ENCODE data around the gene UNC45A.

UNC45A gene

GRCh38 chr15:90986790-90987507, 51.9 kb downstream of the UNC45A start:
- Histone ChIP-seq H3K27ac (ENCODE audit: insufficient read depth, low read length, poor library complexity, severe bottlenecking) (no peak overlapping the region), H3K4me1 (ENCODE audit: control insufficient read depth, insufficient read depth, low read length, poor library complexity, severe bottlenecking) (no peaks in the 10 kb centered on the region), H3K27me3 (replicated peaks; ENCODE audit: control insufficient read depth, insufficient read depth, low read length, poor library complexity, severe bottlenecking) (no peaks in the 10 kb centered on the region), H3K4me3 (ENCODE audit: insufficient read depth, low read depth, low read length, poor library complexity, severe bottlenecking) (no peak overlapping the region), H3K9me3 (ENCODE audit: control insufficient read depth, low read length) (no peaks in the 10 kb centered on the region), H3K36me3 (ENCODE audit: control insufficient read depth, insufficient read depth, low read length) (no peaks in the 10 kb centered on the region)
- DNase-seq: no peak

- Histone ChIP-seq H3K27me3 (replicated peaks; ENCODE audit: control insufficient read depth, insufficient read depth, low read length, poor library complexity, severe bottlenecking) (no peaks in the 10 kb centered on the region), H3K9me3 (ENCODE audit: control insufficient read depth, low read length) (no peaks in the 10 kb centered on the region), H3K27ac (ENCODE audit: insufficient read depth, low read length, poor library complexity, severe bottlenecking) (no peak overlapping the region), H3K36me3 (ENCODE audit: control insufficient read depth, insufficient read depth, low read length) (no peaks in the 10 kb centered on the region), H3K4me1 (ENCODE audit: control insufficient read depth, insufficient read depth, low read length, poor library complexity, severe bottlenecking) (no peaks in the 10 kb centered on the region), H3K4me3 (ENCODE audit: insufficient read depth, low read depth, low read length, poor library complexity, severe bottlenecking) (no peak overlapping the region)
- no peak for DNase-seq
Measured at GRCh38 chr15:90987561-90988141, 52.6 kb downstream of the UNC45A start.

- Histone ChIP-seq H3K4me1 (ENCODE audit: control insufficient read depth, insufficient read depth, low read length, poor library complexity, severe bottlenecking) (no peaks in the 10 kb centered on the region), H3K27me3 (replicated peaks; ENCODE audit: control insufficient read depth, insufficient read depth, low read length, poor library complexity, severe bottlenecking) (no peaks in the 10 kb centered on the region), H3K27ac (ENCODE audit: insufficient read depth, low read length, poor library complexity, severe bottlenecking) (no peak overlapping the region), H3K4me3 (ENCODE audit: insufficient read depth, low read depth, low read length, poor library complexity, severe bottlenecking) (no peak overlapping the region), H3K36me3 (ENCODE audit: control insufficient read depth, insufficient read depth, low read length) (no peaks in the 10 kb centered on the region), H3K9me3 (ENCODE audit: control insufficient read depth, low read length) (no peaks in the 10 kb centered on the region)
- DNase-seq: no peak
Measured at GRCh38 chr15:90988296-90988695, 53.2 kb downstream of the UNC45A start.

GRCh38 chr15:90989040-90989768, 54.1 kb downstream of the UNC45A start:
- peaks cover 4% of the 10 kb centered on the region for H3K4me1 ChIP-seq (ENCODE audit: control insufficient read depth, insufficient read depth, low read length, poor library complexity, severe bottlenecking)
- no peak overlapping the region for H3K27ac ChIP-seq (ENCODE audit: insufficient read depth, low read length, poor library complexity, severe bottlenecking)
- no peaks in the 10 kb centered on the region for H3K36me3 ChIP-seq (ENCODE audit: control insufficient read depth, insufficient read depth, low read length)
- no peaks in the 10 kb centered on the region for H3K27me3 ChIP-seq (replicated peaks; ENCODE audit: control insufficient read depth, insufficient read depth, low read length, poor library complexity, severe bottlenecking)
- no peaks in the 10 kb centered on the region for H3K9me3 ChIP-seq (ENCODE audit: control insufficient read depth, low read length)
- H3K4me3 ChIP-seq (ENCODE audit: insufficient read depth, low read depth, low read length, poor library complexity, severe bottlenecking): no peak overlapping the region
- no peak for DNase-seq

GRCh38 chr15:90990446-90990845, 55.4 kb downstream of the UNC45A start:
- DNase-seq: no peak
- Histone ChIP-seq H3K4me3 (ENCODE audit: insufficient read depth, low read depth, low read length, poor library complexity, severe bottlenecking) (no peak overlapping the region), H3K36me3 (ENCODE audit: control insufficient read depth, insufficient read depth, low read length) (no peaks in the 10 kb centered on the region), H3K27ac (ENCODE audit: insufficient read depth, low read length, poor library complexity, severe bottlenecking) (no peak overlapping the region), H3K27me3 (replicated peaks; ENCODE audit: control insufficient read depth, insufficient read depth, low read length, poor library complexity, severe bottlenecking) (no peaks in the 10 kb centered on the region), H3K9me3 (ENCODE audit: control insufficient read depth, low read length) (no peaks in the 10 kb centered on the region), H3K4me1 (ENCODE audit: control insufficient read depth, insufficient read depth, low read length, poor library complexity, severe bottlenecking) (peaks cover 4% of the 10 kb centered on the region)

- Histone ChIP-seq H3K27ac (ENCODE audit: insufficient read depth, low read length, poor library complexity, severe bottlenecking) (no peak overlapping the region), H3K36me3 (ENCODE audit: control insufficient read depth, insufficient read depth, low read length) (no peaks in the 10 kb centered on the region), H3K4me1 (ENCODE audit: control insufficient read depth, insufficient read depth, low read length, poor library complexity, severe bottlenecking) (peaks cover 4% of the 10 kb centered on the region), H3K4me3 (ENCODE audit: insufficient read depth, low read depth, low read length, poor library complexity, severe bottlenecking) (no peak overlapping the region), H3K9me3 (ENCODE audit: control insufficient read depth, low read length) (no peaks in the 10 kb centered on the region), H3K27me3 (replicated peaks; ENCODE audit: control insufficient read depth, insufficient read depth, low read length, poor library complexity, severe bottlenecking) (no peaks in the 10 kb centered on the region)
- no peak for DNase-seq
Measured at GRCh38 chr15:90991587-90992285, 56.7 kb downstream of the UNC45A start.

- Histone ChIP-seq H3K4me1 (ENCODE audit: control insufficient read depth, insufficient read depth, low read length, poor library complexity, severe bottlenecking) (peaks cover 4% of the 10 kb centered on the region), H3K27me3 (replicated peaks; ENCODE audit: control insufficient read depth, insufficient read depth, low read length, poor library complexity, severe bottlenecking) (no peaks in the 10 kb centered on the region), H3K4me3 (ENCODE audit: insufficient read depth, low read depth, low read length, poor library complexity, severe bottlenecking) (peak overlapping the region; percentile 97), H3K9me3 (ENCODE audit: control insufficient read depth, low read length) (no peaks in the 10 kb centered on the region), H3K27ac (ENCODE audit: insufficient read depth, low read length, poor library complexity, severe bottlenecking) (peak overlapping the region; percentile 76), H3K36me3 (ENCODE audit: control insufficient read depth, insufficient read depth, low read length) (peaks cover 17% of the 10 kb centered on the region)
- no peak for DNase-seq
Measured at GRCh38 chr15:90994059-90994416, 59.0 kb downstream of the UNC45A start.

DNA sequence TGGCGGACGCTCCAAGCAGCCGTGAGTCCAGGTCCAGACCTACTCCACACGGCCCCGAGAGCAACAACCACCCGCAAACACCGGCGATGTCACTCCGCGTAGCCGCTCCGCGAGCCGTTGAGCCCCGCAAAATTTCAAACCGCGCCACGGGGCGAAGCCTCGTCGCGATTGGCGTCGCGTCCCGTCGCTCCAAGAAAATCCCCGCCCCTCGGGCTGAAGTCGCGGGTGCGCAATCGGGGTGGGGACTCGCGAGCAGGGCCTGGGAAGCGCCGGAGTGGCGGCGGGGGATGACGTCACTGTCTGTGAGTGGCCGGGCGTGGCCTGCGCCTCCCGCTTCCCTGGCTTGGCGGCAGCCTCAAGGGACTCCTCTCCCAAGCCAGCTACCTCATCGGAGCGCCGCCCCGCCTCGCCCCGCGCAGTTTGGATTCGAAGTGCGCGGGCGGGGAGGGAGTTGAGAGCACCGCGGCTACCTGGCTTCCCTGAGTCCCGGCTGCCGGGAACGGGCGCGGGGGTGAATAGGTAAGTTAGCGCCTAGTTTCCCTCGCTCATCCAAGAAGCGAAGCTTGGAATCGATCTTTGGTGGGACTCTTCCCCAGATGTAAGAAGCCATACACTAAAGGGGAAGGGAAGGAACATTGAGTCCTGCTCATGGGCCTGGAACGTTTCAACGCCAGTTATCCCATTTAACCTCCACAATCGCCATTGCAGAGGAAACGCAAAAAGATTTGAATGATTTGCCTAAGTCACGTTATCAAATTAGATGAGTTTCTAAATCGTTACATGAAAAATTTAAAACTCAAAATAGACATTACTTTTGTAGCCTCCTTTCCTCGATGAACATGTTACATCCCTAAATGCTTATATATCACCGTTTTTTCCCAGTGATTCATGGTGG, 59.6 kb downstream of the UNC45A start, which contains the start of gene PRC1:
PRC1 (minus strand) TSS at position 119 of the 895 bp plus-strand sequence; CDS start at position 1, 118 bp downstream.
- peaks cover 4% of the 10 kb centered on the region for H3K4me1 ChIP-seq (ENCODE audit: control insufficient read depth, insufficient read depth, low read length, poor library complexity, severe bottlenecking)
- DNase-seq: peak; percentile 97
- no peaks in the 10 kb centered on the region for H3K9me3 ChIP-seq (ENCODE audit: control insufficient read depth, low read length)
- H3K27ac ChIP-seq (ENCODE audit: insufficient read depth, low read length, poor library complexity, severe bottlenecking): peak within 1 kb of the TSS; percentile 76
- peaks cover 23% of the 10 kb centered on the region for H3K36me3 ChIP-seq (ENCODE audit: control insufficient read depth, insufficient read depth, low read length)
- H3K27me3 ChIP-seq (replicated peaks; ENCODE audit: control insufficient read depth, insufficient read depth, low read length, poor library complexity, severe bottlenecking): no peaks in the 10 kb centered on the region
- peak within 1 kb of the TSS; percentile 97 for H3K4me3 ChIP-seq (ENCODE audit: insufficient read depth, low read depth, low read length, poor library complexity, severe bottlenecking)

- Histone ChIP-seq H3K36me3 (ENCODE audit: control insufficient read depth, insufficient read depth, low read length) (peaks cover 47% of the 10 kb centered on the region), H3K4me3 (ENCODE audit: insufficient read depth, low read depth, low read length, poor library complexity, severe bottlenecking) (no peak overlapping the region), H3K4me1 (ENCODE audit: control insufficient read depth, insufficient read depth, low read length, poor library complexity, severe bottlenecking) (no peaks in the 10 kb centered on the region), H3K9me3 (ENCODE audit: control insufficient read depth, low read length) (no peaks in the 10 kb centered on the region), H3K27ac (ENCODE audit: insufficient read depth, low read length, poor library complexity, severe bottlenecking) (no peak overlapping the region), H3K27me3 (replicated peaks; ENCODE audit: control insufficient read depth, insufficient read depth, low read length, poor library complexity, severe bottlenecking) (no peaks in the 10 kb centered on the region)
- DNase-seq: no peak
Measured at GRCh38 chr15:90998737-90999136, 63.7 kb downstream of the UNC45A start.
